GM18505 (cell line): ENCODE results near the gene SP6.

ENCODE experiments used
- ATAC-seq: cut with Tn5 transposase; IDR thresholded peaks from one replicate; pipeline ENCODE4 v1.9.1; 2021; ENCODE audit not compliant: unreplicated experiment
- POLR2A ChIP-seq: IDR thresholded peaks from 4 replicates; pipeline ENCODE4 v1.6.1; 2011; ENCODE audit warnings: borderline replicate concordance; ENCODE audit not compliant: insufficient read depth, insufficient read length; ENCODE audit errors: extremely low read depth

Gene SP6

DNA sequence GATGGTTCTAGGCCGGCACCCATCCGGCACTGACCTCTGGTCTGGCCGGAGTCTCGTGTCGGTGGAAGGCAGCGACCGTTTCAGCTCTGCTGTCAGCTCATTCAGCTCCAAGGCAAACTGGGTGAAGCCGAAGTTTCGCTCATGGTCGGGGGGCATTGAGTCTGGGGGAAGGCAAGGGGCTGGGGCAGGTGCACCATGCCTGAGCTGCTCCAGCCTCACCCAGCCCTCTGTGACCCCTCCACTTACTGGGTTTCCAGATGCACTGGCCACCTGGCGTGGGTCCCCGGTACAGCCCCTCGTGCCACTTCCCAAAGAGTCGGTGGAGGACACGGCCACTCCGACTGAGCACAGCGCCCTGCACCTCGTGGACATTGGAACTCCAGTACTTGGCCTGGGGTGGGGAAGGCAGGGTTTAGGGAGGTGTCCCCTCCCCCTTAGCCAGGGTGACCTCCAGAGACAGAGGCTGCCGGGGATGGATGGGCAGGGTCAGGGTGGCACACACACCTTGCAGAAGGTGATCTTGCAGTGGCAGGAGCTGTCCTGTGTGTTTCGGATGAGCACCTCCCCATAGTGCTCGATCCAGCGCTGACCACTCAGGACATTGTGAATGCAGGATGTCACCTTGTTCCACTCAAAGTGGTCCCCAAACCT, 42.0 kb downstream of the SP6 start:
- no peak for ATAC-seq
- no peak for TF ChIP-seq POLR2A

DNA sequence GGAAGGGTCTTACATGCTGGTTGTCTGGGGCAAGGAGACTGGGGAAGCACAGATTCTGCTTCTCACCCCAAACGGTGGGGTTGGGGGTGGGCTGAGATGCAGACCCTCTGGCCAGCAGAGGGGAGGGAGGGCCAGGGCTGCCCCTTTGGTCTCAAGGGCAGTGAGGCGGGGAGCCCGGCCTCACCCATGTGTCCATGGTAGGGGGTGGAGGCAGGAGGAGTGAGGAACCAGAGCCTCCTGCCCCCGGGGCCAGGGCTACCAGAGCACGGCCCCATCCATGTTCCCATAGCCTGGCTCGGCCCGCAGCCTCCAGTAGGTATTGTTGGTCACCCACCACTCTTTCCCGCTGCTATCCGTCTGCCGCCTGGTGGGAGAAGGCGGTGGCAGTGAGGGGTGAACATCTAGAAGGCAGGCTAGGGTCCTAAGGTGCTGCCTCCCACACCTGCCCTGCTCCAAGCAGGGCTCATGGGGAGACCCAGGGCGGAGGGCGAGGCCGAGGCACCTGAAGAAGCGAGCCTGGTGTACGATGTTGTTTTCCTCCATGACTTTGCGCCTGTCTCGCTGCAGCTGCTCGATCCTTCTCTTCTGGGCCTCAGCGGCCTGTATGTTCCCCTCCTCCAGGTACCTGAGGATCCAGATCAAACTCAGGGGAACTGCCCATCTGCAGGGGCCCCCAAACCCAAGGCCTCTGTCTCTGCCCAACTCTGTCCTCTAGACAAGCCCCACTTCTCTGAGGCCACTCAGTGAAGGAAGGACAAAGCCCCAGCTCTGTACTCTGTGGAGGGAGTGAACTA, 42.7 kb downstream of the SP6 start:
- ATAC-seq, result no peak
- TF ChIP-seq POLR2A, result no peak

DNA sequence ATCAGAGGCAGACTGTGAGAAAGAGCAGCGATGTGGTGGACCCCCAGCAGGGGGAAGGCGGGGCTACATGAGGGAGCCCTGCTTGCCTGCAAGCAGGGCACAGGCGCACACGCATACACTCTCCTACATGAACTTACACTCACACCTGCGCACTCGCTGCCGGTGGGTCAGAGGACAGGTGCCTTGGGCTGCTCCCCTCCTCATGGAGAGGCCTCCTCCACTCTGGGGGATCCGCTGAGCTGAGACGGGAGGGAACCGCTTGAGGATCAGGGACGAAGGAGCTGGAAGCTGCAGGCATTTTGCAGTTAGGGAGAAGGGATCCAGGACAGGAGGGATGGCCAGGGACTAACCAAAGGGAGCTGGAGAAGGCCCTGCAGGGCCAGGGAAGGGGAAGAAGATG, 43.5 kb downstream of the SP6 start:
- ATAC-seq, result no peak
- TF ChIP-seq POLR2A, result no peak

DNA sequence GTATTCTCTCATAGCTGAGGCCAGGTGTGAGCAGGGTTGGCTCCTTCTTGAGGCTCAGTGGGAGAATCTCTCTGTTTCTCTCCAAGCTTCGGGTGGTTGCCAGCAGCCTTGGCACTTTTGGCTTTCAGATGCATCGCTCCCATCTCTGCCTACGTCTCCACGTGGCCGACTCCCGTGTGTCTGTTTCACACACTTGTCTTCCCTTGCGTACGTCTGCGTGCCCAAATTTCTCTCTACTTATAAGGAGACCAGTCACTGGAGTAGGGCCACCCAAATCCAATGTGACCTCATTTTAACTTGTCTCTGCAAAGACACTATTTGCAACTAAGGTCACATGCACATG, 44.1 kb downstream of the SP6 start:
- ATAC-seq, result no peak
- no peak for TF ChIP-seq POLR2A

DNA sequence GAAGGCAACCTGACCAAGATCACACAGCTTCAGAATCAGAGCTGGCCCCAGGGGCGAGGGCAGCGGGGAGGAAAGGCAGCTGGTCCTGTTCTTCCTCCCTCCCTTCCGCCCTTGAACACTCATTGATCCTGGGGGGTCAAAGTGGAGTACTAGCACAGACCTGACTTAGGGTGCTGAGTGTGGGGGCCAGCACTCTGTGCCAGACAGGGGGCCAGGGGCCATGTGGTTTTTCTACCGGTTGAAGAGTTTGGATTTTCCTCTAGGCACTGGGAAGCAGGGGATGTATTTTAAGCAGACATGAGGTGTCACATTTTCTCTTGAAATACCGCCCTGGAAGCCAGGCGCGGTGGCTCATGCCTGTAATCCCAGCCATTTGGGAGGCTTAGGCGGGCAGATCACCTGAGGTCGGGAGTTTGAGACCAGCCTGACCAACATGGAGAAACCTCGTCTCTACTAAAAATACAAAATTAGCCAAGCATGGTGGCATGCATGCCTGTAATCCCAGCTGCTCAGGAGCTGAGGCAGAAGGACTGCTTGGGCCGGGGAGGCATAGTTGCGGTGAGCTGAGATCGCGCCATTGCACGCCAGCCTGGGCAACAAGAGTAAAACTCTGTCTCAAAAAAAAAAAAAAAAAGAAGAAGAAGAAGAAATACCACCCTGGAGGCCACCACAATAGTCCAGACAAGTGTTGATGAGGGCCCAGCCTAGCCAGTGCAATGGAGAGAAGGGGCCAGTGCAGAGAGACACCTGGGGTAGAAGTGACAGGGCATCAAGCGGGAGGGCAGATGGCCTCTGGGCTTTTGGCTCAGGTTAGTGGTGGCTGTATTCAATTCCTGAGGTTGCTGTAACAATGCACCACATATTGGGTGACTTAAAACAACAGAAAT, 44.7 kb downstream of the SP6 start:
- TF ChIP-seq POLR2A, result no peak
- no peak for ATAC-seq

DNA sequence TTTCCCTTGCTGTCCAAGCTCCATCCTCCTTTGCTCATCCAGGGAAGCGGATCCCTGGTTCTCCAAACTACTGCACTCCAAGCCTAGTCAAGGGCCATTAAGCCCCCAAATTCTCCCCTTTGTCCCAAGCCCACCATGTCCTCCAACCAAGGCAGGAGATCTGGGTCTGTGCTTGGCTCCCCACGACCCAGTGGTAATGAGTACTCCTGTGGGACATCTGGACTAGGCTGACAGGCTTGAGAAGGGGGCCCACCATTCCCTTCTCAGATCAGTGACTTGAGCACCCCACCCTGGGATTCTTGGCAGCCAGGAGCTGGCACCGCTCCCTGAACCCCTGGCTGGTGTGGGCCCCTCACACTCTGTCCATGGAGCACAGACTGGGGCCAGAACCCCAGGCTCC, 46.5 kb downstream of the SP6 start:
- no peak for ATAC-seq
- TF ChIP-seq POLR2A, result no peak

DNA sequence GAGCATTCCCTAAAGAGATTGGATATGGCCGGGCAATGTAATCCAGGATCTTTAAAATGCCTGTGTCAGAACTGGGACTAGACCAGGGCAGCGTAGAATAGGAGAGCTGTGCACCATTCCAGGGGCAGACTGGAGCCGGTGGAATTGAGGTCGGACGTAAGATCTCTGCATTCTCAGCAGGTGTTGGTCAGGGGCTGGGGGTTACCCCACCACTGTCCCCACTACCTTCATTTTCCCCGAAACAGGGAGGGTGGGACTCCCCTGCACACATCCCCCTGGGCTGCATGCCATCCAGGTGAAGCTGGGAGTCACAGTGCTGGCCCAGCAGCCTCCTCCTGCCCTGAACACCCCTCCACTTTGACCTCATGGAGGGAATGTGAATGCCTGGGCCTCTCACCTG, 47.2 kb downstream of the SP6 start:
- ATAC-seq, result no peak
- no peak for TF ChIP-seq POLR2A

DNA sequence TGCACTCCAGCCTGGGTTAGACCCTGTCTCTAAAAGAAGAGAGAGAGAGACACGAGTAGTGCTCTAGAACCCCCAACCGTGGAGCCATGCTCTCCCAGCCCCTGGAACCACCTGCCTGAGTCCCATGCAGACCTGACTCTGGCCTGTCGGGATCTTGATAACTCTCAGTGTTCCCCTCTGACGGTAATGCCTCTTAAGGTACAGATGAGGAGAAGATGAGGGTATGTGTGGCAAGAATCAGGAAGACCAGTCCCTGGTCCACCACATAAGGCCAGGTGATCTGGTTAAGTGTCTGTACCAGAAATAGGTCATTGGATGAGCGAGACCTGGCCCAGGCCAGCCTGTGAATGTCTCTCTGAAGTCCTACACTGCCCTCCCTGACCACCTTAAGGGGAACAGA, 47.8 kb downstream of the SP6 start:
- ATAC-seq, result no peak
- no peak for TF ChIP-seq POLR2A

DNA sequence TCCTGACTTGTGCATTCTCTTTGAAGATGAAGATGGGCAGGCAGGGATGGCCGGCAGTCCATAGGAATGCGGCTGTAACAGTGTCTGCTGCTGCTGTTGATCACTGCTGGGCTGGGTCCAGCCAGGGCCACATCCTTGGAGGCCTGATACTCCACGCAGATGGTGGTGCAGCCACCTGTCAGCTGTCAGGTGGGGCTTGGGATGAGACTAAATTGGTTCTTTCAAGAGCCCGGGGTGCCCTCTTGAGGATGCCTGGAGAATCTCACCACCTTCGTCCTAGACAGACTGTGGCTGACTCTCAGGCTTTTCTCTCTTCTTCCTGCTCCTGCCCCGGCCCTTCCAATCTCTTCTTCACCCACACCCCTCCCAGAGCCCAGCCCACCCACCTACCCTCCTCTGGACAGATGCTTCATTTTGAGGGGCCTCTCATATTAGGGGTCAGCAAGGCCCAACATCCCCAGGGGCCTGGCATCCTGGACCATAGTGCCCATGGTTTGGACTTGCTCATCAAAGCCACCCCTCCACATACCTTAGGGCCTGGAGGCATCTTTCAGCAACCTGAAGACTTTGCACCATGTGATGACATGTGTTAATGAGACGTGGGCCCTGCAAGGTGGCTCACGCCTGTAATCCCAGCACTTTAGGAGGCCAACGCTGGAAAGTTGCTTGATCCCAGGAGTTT, 48.5 kb downstream of the SP6 start:
- TF ChIP-seq POLR2A, result no peak
- ATAC-seq, result no peak

DNA sequence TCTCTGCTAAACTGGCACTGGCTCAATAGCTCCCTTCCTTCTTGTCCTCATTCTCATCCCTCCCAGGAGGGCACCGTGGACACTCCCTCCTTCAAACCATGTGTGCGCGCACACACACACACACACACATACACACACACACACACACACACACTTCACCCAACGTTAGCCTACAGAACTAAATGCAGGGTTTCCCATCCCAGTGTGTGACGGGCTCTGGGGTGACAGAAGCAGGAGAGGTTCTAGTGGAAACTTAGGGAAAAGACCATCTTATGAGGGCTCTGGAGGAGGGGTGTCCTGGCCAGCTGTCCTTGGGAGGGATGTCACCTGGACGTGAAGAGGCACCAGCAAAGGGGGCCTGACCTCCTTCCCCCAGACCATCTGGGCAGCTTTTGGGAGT, 49.1 kb downstream of the SP6 start:
- TF ChIP-seq POLR2A, result no peak
- ATAC-seq, result no peak

DNA sequence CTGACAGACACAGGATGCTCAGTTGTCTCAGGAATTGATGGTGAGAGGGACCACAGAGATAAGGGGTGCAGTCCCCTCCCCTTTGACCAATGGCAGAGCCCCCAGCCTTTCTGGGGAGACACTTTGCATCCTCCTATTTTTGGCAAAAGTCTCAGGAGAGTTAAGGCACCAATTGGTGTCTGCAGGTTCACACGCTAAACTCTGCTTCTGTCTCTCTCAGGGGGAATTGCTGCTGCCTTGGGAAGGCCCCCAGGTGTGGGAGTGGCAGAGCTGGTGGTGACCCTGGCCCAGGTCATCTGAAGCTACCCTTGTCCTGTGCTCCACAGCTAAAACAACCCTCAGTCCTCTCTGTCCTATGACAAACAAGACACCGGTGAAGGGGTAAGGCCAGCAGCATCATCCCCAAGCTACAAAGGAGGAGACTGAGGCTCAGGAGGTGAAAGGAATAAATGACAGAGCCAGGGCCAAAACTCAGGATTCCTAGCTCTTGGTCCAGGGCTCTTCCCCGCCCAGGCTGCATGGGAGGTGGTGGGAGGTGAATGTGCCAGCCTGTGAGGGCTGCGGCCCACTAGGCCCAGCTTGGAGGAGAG, 49.7 kb downstream of the SP6 start:
- no peak for TF ChIP-seq POLR2A
- no peak for ATAC-seq

DNA sequence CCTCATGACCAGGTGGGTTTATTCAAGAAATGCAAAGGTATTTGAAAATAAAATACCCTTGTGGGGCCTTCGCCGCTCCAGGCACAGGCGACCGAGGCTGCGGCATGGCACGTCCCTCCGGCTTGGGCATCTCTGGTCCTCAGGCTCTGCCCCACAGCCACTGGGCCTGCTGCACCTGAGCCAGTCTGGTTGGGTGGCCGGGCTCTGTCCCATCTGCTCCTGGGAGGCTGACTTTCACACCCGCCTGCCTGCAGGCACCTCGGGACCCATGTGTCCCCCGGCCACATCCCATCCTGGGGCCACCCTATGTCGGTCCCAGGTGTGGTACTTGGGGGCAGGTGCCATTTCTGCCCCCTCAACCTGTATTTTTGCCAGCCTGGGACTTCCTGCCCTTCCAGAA, 50.3 kb downstream of the SP6 start:
- ATAC-seq, result no peak
- no peak for TF ChIP-seq POLR2A

DNA sequence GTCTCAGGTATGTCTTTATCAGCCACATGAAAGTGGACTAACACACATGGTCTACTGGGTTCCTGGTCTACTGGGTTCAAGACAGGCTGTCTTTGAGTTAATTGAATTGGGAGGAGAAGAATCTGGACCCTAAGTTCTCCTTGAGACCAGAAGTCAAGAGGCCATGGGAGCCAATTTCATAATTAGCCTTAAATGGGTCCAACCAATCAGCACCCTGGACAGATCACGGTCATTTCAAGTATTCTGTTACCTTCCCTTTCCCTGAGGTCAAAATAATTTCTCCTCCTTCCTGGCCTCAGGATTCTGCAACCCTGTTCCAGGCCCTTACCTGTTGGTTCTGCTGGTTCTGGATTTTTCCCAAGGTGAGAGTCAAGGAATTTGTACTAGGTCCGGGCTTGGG, 53.2 kb downstream of the SP6 start:
- ATAC-seq, result no peak

More for the DNA sequence above, 53.2 kb downstream of the SP6 start:
- no peak for TF ChIP-seq POLR2A
